ENCODE measurements around the gene ENO3. TPM values are rescaled to one million over a fixed set of nuclear protein-coding genes. Genes with fewer than 3 reads are reported as not detected.

Gene ENO3
- total RNA-seq, 2 experiments from 2014 or later, result 17.2 to 20.5 TPM

- Mint-ChIP-seq H3K27ac (no peak overlapping the region), H3K4me1 (ENCODE audit: low read depth) (peaks cover 12% of the 10 kb centered on the region), H3K9me3 (no peaks in the 10 kb centered on the region), H3K27me3 (no peaks in the 10 kb centered on the region), H3K36me3 (ENCODE audit: low read depth) (peaks cover 17% of the 10 kb centered on the region), H3K4me3 (no peak overlapping the region)
- TF ChIP-seq CTCF (IDR thresholded peaks at IDR 0.05), result no peak
- ATAC-seq (ENCODE audit: poor library complexity) (no peak), DNase-seq (no peak)
- ChIA-PET POLR2A (interaction anchor here (1.0 kb wide), 1 partner anchor 11 kb away, joined by 8 read pairs; the partner anchor contains the start of gene SLC25A11), CTCF (no interaction called here)
- intact Hi-C loops (cut with DNase I, micrococcal nuclease), result no loop called here
- no peaks in the 10 kb centered on the region for H3K36me3 ChIP-seq (ENCODE audit: insufficient read depth, low read length)
- no peak overlapping the region for H3K27ac ChIP-seq (ENCODE audit: low read depth in 1 of 2, low read length in 2 of 2)
- no peaks in the 10 kb centered on the region for H3K27me3 ChIP-seq (ENCODE audit: control insufficient read depth in 1 of 2, insufficient read depth in 2 of 2, low read length in 2 of 2)
- H3K4me1 ChIP-seq (ENCODE audit: insufficient read depth, low read length), result peaks cover 8% of the 10 kb centered on the region
- H3K4me3 ChIP-seq (ENCODE audit: low read length), result no peak overlapping the region
- no peaks in the 10 kb centered on the region for H3K9me3 ChIP-seq (ENCODE audit: control insufficient read depth in 1 of 2, insufficient read depth in 1 of 2, low read length in 2 of 2)
Observed at GRCh38 chr17:4928881-4929280, 22.0 kb upstream of the ENO3 start.

GRCh38 chr17:4931963-4932362 lies 19.0 kb upstream of the ENO3 start, which contains the start of gene GP1BA:
GP1BA (plus strand) TSS chr17:4932277; CDS start chr17:4932605, 328 bp downstream.
- Mint-ChIP-seq H3K9me3 (no peaks in the 10 kb centered on the region), H3K4me3 (no peak within 1 kb of the TSS), H3K27me3 (no peaks in the 10 kb centered on the region), H3K4me1 (ENCODE audit: low read depth) (peaks cover 18% of the 10 kb centered on the region), H3K36me3 (ENCODE audit: low read depth) (peaks cover 29% of the 10 kb centered on the region), H3K27ac (no peak within 1 kb of the TSS)
- DNase-seq, result no peak
- intact Hi-C loops (cut with DNase I, micrococcal nuclease), result no loop called here
- TF ChIP-seq CTCF (IDR thresholded peaks at IDR 0.05), result no peak
- H3K4me3 ChIP-seq (ENCODE audit: low read length), result no peak within 1 kb of the TSS
- peaks cover 16% of the 10 kb centered on the region for H3K4me1 ChIP-seq (ENCODE audit: insufficient read depth, low read length)
- ATAC-seq (ENCODE audit: poor library complexity), result no peak
- ChIA-PET CTCF (no interaction called here), POLR2A (no interaction called here)
- H3K27ac ChIP-seq (ENCODE audit: low read depth in 1 of 2, low read length in 2 of 2), result no peak within 1 kb of the TSS
- no peaks in the 10 kb centered on the region for H3K9me3 ChIP-seq (ENCODE audit: control insufficient read depth in 1 of 2, insufficient read depth in 1 of 2, low read length in 2 of 2)
- peaks cover 6% of the 10 kb centered on the region for H3K36me3 ChIP-seq (ENCODE audit: insufficient read depth, low read length)
- no peaks in the 10 kb centered on the region for H3K27me3 ChIP-seq (ENCODE audit: control insufficient read depth in 1 of 2, insufficient read depth in 2 of 2, low read length in 2 of 2)

- no peak for TF ChIP-seq CTCF (IDR thresholded peaks at IDR 0.05)
- peak in 1 of 14 experiments; percentile 10 for DNase-seq
- no peaks in the 10 kb centered on the region for H3K9me3 Mint-ChIP-seq
- H3K4me1 Mint-ChIP-seq (ENCODE audit: low read depth), result peaks cover 18% of the 10 kb centered on the region
- POLR2A ChIA-PET, result no interaction called here
- intact Hi-C loops (cut with DNase I, micrococcal nuclease), result no loop called here
- Histone ChIP-seq H3K9me3 (ENCODE audit: control insufficient read depth in 1 of 2, insufficient read depth in 1 of 2, low read length in 2 of 2) (no peaks in the 10 kb centered on the region), H3K27ac (ENCODE audit: low read depth in 1 of 2, low read length in 2 of 2) (no peak overlapping the region), H3K27me3 (ENCODE audit: control insufficient read depth in 1 of 2, insufficient read depth in 2 of 2, low read length in 2 of 2) (no peaks in the 10 kb centered on the region), H3K4me1 (ENCODE audit: insufficient read depth, low read length) (peaks cover 17% of the 10 kb centered on the region), H3K4me3 (ENCODE audit: low read length) (no peak overlapping the region), H3K36me3 (ENCODE audit: insufficient read depth, low read length) (peaks cover 14% of the 10 kb centered on the region)
- no peak for ATAC-seq (ENCODE audit: poor library complexity)
- H3K27ac Mint-ChIP-seq, result no peak overlapping the region
- peaks cover 29% of the 10 kb centered on the region for H3K36me3 Mint-ChIP-seq (ENCODE audit: low read depth)
- no peak overlapping the region for H3K4me3 Mint-ChIP-seq
- CTCF ChIA-PET, result no interaction called here
- no peaks in the 10 kb centered on the region for H3K27me3 Mint-ChIP-seq
Observed at GRCh38 chr17:4932756-4933155, 18.2 kb upstream of the ENO3 start.
